PC-9 (cell line): ENCODE results near the gene GYPC.

Experiments
- CTCF ChIP-seq: fragments of 200-600 bp; sonication (generic); conservative IDR thresholded peaks from 2 replicates; pipeline ENCODE4 v1.6.1; 2017; ENCODE audit warnings: mixed run types, antibody characterized with exemption, mild to moderate bottlenecking, moderate library complexity
- EZH2 ChIP-seq: fragments of 200-600 bp; sonication (generic); IDR thresholded peaks from 2 replicates; pipeline ENCODE4 v1.8.0; 2017; ENCODE audit warnings: antibody characterized with exemption, low read depth

- TF ChIP-seq CTCF (no peak), EZH2 (no peak)
Measured at GRCh38 chr2:126668254-126668653, 12.3 kb downstream of the GYPC start.
